CD8-positive, alpha-beta memory T cell (primary cell): ENCODE data around the gene UTP14C. TPM values are rescaled to one million over a fixed set of nuclear protein-coding genes. Genes with fewer than 3 reads are reported as not detected.
A peak's percentile ranks its signal among the peaks of the same experiment; 100 is the strongest.

Experiments
- CTCF ChIA-PET: fragments of 350-600 bp; sonication (Branson Sonifier 250); formaldehyde crosslinking; loops from one replicate; lab custom pipeline; 2021; ENCODE audit warnings: antibody characterized with exemption; lab: Charles Lee
- POLR2A ChIA-PET: fragments of 350-600 bp; sonication (Branson Sonifier 250); formaldehyde crosslinking; loops from one replicate; lab custom pipeline; 2021; ENCODE audit warnings: antibody characterized with exemption; lab: Charles Lee
- DNase-seq, 5 donors: peaks; one replicate each; pipeline versions ENCODE4 v3.0.0 to v3.0.0-alpha.2; 2020 to 2022; ENCODE audit warnings: mixed read lengths in 1 of 5
- H3K27ac ChIP-seq: one replicate; pipeline ENCODE4 v1.7.0; 2013; ENCODE audit warnings: low read depth, mild to moderate bottlenecking, low read length, moderate library complexity
- H3K27me3 ChIP-seq: 2 replicates; pipeline ENCODE4 v1.7.0; 2013; ENCODE audit warnings: low read length, mild to moderate bottlenecking; ENCODE audit not compliant: insufficient read depth, poor library complexity, severe bottlenecking
- H3K36me3 ChIP-seq: 2 replicates; pipeline ENCODE4 v1.7.0; 2013; ENCODE audit warnings: mild to moderate bottlenecking, low read length, moderate library complexity; ENCODE audit not compliant: insufficient read depth
- H3K4me1 ChIP-seq: 2 replicates; pipeline ENCODE4 v1.7.0; 2013; ENCODE audit warnings: mild to moderate bottlenecking, low read length, moderate library complexity; ENCODE audit not compliant: insufficient read depth
- H3K4me3 ChIP-seq: 2 replicates; pipeline ENCODE4 v1.7.0; 2013; ENCODE audit warnings: mild to moderate bottlenecking, low read length
- H3K9me3 ChIP-seq: 2 replicates; pipeline ENCODE4 v1.7.0; 2013; ENCODE audit warnings: mild to moderate bottlenecking, low read length
- H3K27ac Mint-ChIP-seq, 8 donors: one replicate each; pipeline ENCODE4 v1.8.0; 2020 to 2021; ENCODE audit warnings: mixed read lengths in 8 of 8, mild to moderate bottlenecking in 6 of 8, inconsistent platforms in 3 of 8, moderate library complexity in 3 of 8
- H3K27me3 Mint-ChIP-seq, 2 donors: one replicate each; pipeline ENCODE4 v1.8.0; 2020 to 2021; ENCODE audit warnings: mixed read lengths in 2 of 2, mild to moderate bottlenecking in 1 of 2, moderate library complexity in 1 of 2
- H3K36me3 Mint-ChIP-seq, 3 donors: one replicate each; pipeline ENCODE4 v1.8.0; 2020 to 2021; ENCODE audit warnings: mixed read lengths in 3 of 3, inconsistent platforms in 1 of 3, mild to moderate bottlenecking in 1 of 3
- H3K4me1 Mint-ChIP-seq, 3 donors: one replicate each; pipeline ENCODE4 v1.8.0; 2020 to 2021; ENCODE audit warnings: mixed read lengths in 3 of 3, inconsistent platforms in 1 of 3, mild to moderate bottlenecking in 1 of 3
- H3K4me3 Mint-ChIP-seq, 7 donors: one replicate each; pipeline ENCODE4 v1.8.0; 2020 to 2021; ENCODE audit warnings: mixed read lengths in 7 of 7, mild to moderate bottlenecking in 6 of 7, moderate library complexity in 4 of 7, inconsistent platforms in 2 of 7
- H3K9me3 Mint-ChIP-seq, 5 donors: one replicate each; pipeline ENCODE4 v1.8.0; 2020 to 2022; ENCODE audit warnings: mixed read lengths in 5 of 5, mild to moderate bottlenecking in 3 of 5, moderate library complexity in 2 of 5, inconsistent platforms in 1 of 5
- polyA plus RNA-seq: library from polyadenylated mRNA; unstranded; fragments of 300-500 nt; fragmentation: Illumina TruSeq; gene quantifications from one replicate; pipeline ENCODE4 v1.2.3, GENCODE V29; 2021
- total RNA-seq, 2 experiments: library from RNA; stranded (reverse); gene quantifications; one replicate each; pipeline ENCODE4 v1.2.3, GENCODE V29; 2021

The UTP14C gene
- total and polyA plus RNA-seq, 3 experiments from 2014 or later: 3.3 to 13.3 (median 11.4) TPM

GRCh38 chr13:52005841-52006522, 18.5 kb upstream of the UTP14C start:
- no peak overlapping the region for H3K27ac Mint-ChIP-seq
- Histone ChIP-seq H3K9me3 (no peaks in the 10 kb centered on the region), H3K4me1 (peaks cover 6% of the 10 kb centered on the region), H3K36me3 (no peaks in the 10 kb centered on the region), H3K27ac (no peak overlapping the region), H3K4me3 (no peak overlapping the region), H3K27me3 (peaks cover 4% of the 10 kb centered on the region)
- DNase-seq: no peak
- no peaks in the 10 kb centered on the region for H3K9me3 Mint-ChIP-seq
- peaks cover 10 to 36% of the 10 kb centered on the region in 2 donors for H3K27me3 Mint-ChIP-seq
- CTCF ChIA-PET: interaction anchor here (1.1 kb wide), 1 partner anchor 445 kb away, joined by 3 read pairs; the partner anchor contains the start of gene VPS36
- no peak overlapping the region for H3K4me3 Mint-ChIP-seq
- POLR2A ChIA-PET: no interaction called here
- peaks cover 4 to 10% (median 5%) of the 10 kb centered on the region in 3 donors for H3K4me1 Mint-ChIP-seq
- no peaks in the 10 kb centered on the region for H3K36me3 Mint-ChIP-seq

DNA sequence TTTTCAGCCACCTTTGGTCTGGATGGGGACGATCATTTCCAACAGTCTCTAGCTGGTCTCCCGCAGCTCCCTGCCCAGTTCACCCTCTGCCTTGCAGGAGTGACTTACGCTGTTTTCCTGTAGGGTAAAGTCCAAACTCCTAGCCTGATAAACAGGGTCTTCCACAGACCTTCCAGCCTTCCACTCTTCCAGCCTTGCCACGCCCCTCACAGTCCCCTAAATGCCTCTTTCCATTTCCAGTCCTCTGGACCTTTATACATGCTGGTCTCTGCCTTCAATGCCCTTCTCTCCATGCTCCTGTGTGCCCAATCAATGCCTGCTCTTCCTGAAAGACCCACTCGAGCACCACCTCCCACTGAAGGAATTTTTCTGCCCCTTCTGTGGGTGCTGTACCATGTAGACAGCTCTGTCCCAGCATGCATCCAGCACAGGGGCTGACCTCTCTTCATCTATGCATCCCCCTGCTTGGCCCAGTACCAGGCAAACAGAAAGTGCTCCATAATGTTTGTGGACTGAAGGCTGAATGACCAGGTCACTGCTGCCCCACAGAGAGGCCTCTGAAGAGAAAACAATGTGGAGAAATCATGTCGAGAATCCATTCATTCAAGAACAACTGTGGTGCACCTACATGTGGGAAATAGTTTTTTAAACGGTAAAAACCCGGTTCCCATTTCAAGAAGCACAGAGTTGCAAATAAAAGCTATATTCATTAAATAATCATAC, 17.8 kb upstream of the UTP14C start:
- peaks cover 10 to 34% of the 10 kb centered on the region in 2 donors for H3K27me3 Mint-ChIP-seq
- DNase-seq: no peak
- ChIA-PET CTCF (interaction anchor here (1.1 kb wide), 1 partner anchor 444 kb away, joined by 3 read pairs; the partner anchor contains the start of gene VPS36), POLR2A (no interaction called here)
- H3K9me3 Mint-ChIP-seq: no peaks in the 10 kb centered on the region
- Histone ChIP-seq H3K4me1 (peaks cover 8% of the 10 kb centered on the region), H3K27me3 (peaks cover 4% of the 10 kb centered on the region), H3K36me3 (no peaks in the 10 kb centered on the region), H3K9me3 (no peaks in the 10 kb centered on the region), H3K4me3 (no peak overlapping the region), H3K27ac (no peak overlapping the region)
- no peak overlapping the region for H3K4me3 Mint-ChIP-seq
- no peaks in the 10 kb centered on the region for H3K36me3 Mint-ChIP-seq
- peaks cover 7 to 13% (median 9%) of the 10 kb centered on the region in 3 donors for H3K4me1 Mint-ChIP-seq
- H3K27ac Mint-ChIP-seq: no peak overlapping the region

- Histone ChIP-seq H3K27ac (peak overlapping the region; percentile 12), H3K4me1 (peaks cover 19% of the 10 kb centered on the region), H3K9me3 (no peaks in the 10 kb centered on the region), H3K27me3 (peaks cover 4% of the 10 kb centered on the region), H3K4me3 (no peak overlapping the region), H3K36me3 (no peaks in the 10 kb centered on the region)
- H3K9me3 Mint-ChIP-seq: no peaks in the 10 kb centered on the region
- peaks cover 10 to 34% of the 10 kb centered on the region in 2 donors for H3K27me3 Mint-ChIP-seq
- peaks cover 18 to 28% (median 25%) of the 10 kb centered on the region in 3 donors for H3K4me1 Mint-ChIP-seq
- H3K36me3 Mint-ChIP-seq: peaks cover 0 to 9% (median 0%) of the 10 kb centered on the region in 3 donors
- ChIA-PET POLR2A (no interaction called here), CTCF (no interaction called here)
- H3K27ac Mint-ChIP-seq: peak overlapping the region in 2 of 8 donors; percentile 32 to 40
- peak overlapping the region in 6 of 7 donors; percentile 13 to 100 (median 41) for H3K4me3 Mint-ChIP-seq
- DNase-seq: no peak
These were observed 14.5 kb upstream of the UTP14C start for GRCh38 chr13:52009946-52010345.

GRCh38 chr13:52010890-52011631, 13.4 kb upstream of the UTP14C start, which contains the start of gene ATP7B:
Gene ATP7B, minus strand, starts transcription at chr13:52011450. Its CDS starts 113 bp downstream, at chr13:52011337.
- H3K4me1 Mint-ChIP-seq: peaks cover 22 to 38% (median 31%) of the 10 kb centered on the region in 3 donors
- Histone ChIP-seq H3K4me1 (peaks cover 19% of the 10 kb centered on the region), H3K27ac (peak within 1 kb of the TSS; percentile 69), H3K27me3 (peaks cover 4% of the 10 kb centered on the region), H3K4me3 (peak within 1 kb of the TSS; percentile 93), H3K9me3 (no peaks in the 10 kb centered on the region), H3K36me3 (no peaks in the 10 kb centered on the region)
- H3K36me3 Mint-ChIP-seq: peaks cover 0 to 15% (median 4%) of the 10 kb centered on the region in 3 donors
- CTCF ChIA-PET: interaction anchor here (1.5 to 1.9 kb wide), 3 partner anchors 8 to 11 kb away, joined by 3 to 4 read pairs (median 4); no protein-coding TSS in a partner anchor
- no peaks in the 10 kb centered on the region for H3K9me3 Mint-ChIP-seq
- peak in 4 of 5 donors; percentile 4 to 28 (median 10) for DNase-seq
- peak within 1 kb of the TSS; percentile 96 to 100 (median 99) for H3K4me3 Mint-ChIP-seq
- H3K27ac Mint-ChIP-seq: peak within 1 kb of the TSS; percentile 50 to 99 (median 94)
- H3K27me3 Mint-ChIP-seq: peaks cover 10 to 34% of the 10 kb centered on the region in 2 donors
- POLR2A ChIA-PET: no interaction called here

- Mint-ChIP-seq H3K27ac (peak within 1 kb of the TSS; percentile 50 to 99 (median 94)), H3K27me3 (peaks cover 10 to 34% of the 10 kb centered on the region in 2 donors), H3K36me3 (peaks cover 0 to 22% (median 5%) of the 10 kb centered on the region in 3 donors)
These were observed 12.6 kb upstream of the UTP14C start, which contains the start of gene ALG11 for GRCh38 chr13:52011632-52012511. Gene ALG11, plus strand, starts transcription at chr13:52012398. Its CDS starts 21 bp downstream, at chr13:52012419.

DNA sequence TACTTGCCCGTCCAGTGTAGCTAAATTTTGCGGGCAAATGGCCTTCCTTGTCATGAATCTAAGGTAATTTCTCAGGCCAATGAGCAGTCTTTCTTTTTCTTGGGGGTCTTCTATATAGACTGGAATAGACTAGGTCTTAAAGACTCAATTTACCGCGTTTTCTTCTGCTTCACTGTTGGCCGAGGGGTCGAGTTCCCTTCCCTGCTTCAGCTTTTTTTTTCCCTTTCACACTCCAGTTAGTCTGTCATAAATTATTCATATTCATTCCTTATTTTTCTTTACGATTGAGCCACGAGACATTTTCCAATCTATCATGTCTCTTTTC, 12.0 kb upstream of the UTP14C start:
- Histone ChIP-seq H3K27ac (peak overlapping the region; percentile 64), H3K36me3 (no peaks in the 10 kb centered on the region), H3K27me3 (peaks cover 4% of the 10 kb centered on the region), H3K4me3 (peak overlapping the region; percentile 93), H3K9me3 (no peaks in the 10 kb centered on the region), H3K4me1 (peaks cover 19% of the 10 kb centered on the region)
- no peaks in the 10 kb centered on the region for H3K9me3 Mint-ChIP-seq
- ChIA-PET CTCF (interaction anchor here (0.7 to 1.9 kb wide), 7 partner anchors 9 to 438 kb away, joined by 3 to 5 read pairs (median 5); no protein-coding TSS in a partner anchor), POLR2A (interaction anchor here (0.6 to 1.1 kb wide), 4 partner anchors 9 to 559 kb away, joined by 3 to 4 read pairs (median 4); partner anchors contain the start of gene NEK3)
- peaks cover 0 to 27% (median 6%) of the 10 kb centered on the region in 3 donors for H3K36me3 Mint-ChIP-seq
- no peak for DNase-seq
- H3K27me3 Mint-ChIP-seq: peaks cover 10 to 31% of the 10 kb centered on the region in 2 donors
- peaks cover 25 to 52% (median 37%) of the 10 kb centered on the region in 3 donors for H3K4me1 Mint-ChIP-seq
- H3K4me3 Mint-ChIP-seq: peak overlapping the region; percentile 96 to 100 (median 99)
- peak overlapping the region; percentile 50 to 99 (median 94) for H3K27ac Mint-ChIP-seq

More at GRCh38 chr13:52011632-52012511, 12.6 kb upstream of the UTP14C start, which contains the start of gene ALG11:
- peak; percentile 99 to 100 (median 99) for DNase-seq
- no peaks in the 10 kb centered on the region for H3K9me3 Mint-ChIP-seq
- peaks cover 24 to 46% (median 32%) of the 10 kb centered on the region in 3 donors for H3K4me1 Mint-ChIP-seq
- POLR2A ChIA-PET: interaction anchor here (0.6 to 1.1 kb wide), 4 partner anchors 10 to 559 kb away, joined by 3 to 4 read pairs (median 4); partner anchors contain the start of gene NEK3
- no peaks in the 10 kb centered on the region for H3K36me3 ChIP-seq
- CTCF ChIA-PET: interaction anchor here (0.7 to 1.9 kb wide), 7 partner anchors 9 to 439 kb away, joined by 3 to 5 read pairs (median 5); no protein-coding TSS in a partner anchor
- no peaks in the 10 kb centered on the region for H3K9me3 ChIP-seq
- H3K27ac ChIP-seq: peak within 1 kb of the TSS; percentile 69
- H3K27me3 ChIP-seq: peaks cover 4% of the 10 kb centered on the region
- peak within 1 kb of the TSS; percentile 93 for H3K4me3 ChIP-seq
- peaks cover 19% of the 10 kb centered on the region for H3K4me1 ChIP-seq
- peak within 1 kb of the TSS; percentile 96 to 100 (median 99) for H3K4me3 Mint-ChIP-seq
